ENCODE data around the gene HOTAIR.
A peak's percentile ranks its signal among the peaks of the same experiment; 100 is the strongest.

The HOTAIR gene

GRCh38 chr12:53964315-53964713 is 10.4 kb downstream of the HOTAIR start:
- no peaks in the 10 kb centered on the region for H3K36me3 ChIP-seq (replicated peaks)
- in situ Hi-C loops (cut with HindIII; ENCODE audit: low pct_ligation_motif_present, low sequenced_read_pairs), result no loop called here
- peaks cover 99% of the 10 kb centered on the region for H3K27me3 ChIP-seq (replicated peaks)
- DNase-seq, result no peak
- no peak for TF ChIP-seq CTCF (IDR thresholded peaks at IDR 0.05; ENCODE audit: low read depth, low read length, missing control alignments)
- no peak overlapping the region for H3K27ac ChIP-seq
- H3K4me3 ChIP-seq (ENCODE audit: low read depth, low read length), result no peak overlapping the region

GRCh38 chr12:53963434-53964314 is 11.1 kb downstream of the HOTAIR start:
- no peak overlapping the region for H3K4me3 ChIP-seq (ENCODE audit: low read depth, low read length)
- H3K27me3 ChIP-seq (replicated peaks), result peaks cover 97% of the 10 kb centered on the region
- no peak for DNase-seq
- no peak for TF ChIP-seq CTCF (IDR thresholded peaks at IDR 0.05; ENCODE audit: low read depth, low read length, missing control alignments)
- no peak overlapping the region for H3K27ac ChIP-seq
- in situ Hi-C loops (cut with HindIII; ENCODE audit: low pct_ligation_motif_present, low sequenced_read_pairs), result no loop called here
- H3K36me3 ChIP-seq (replicated peaks), result no peaks in the 10 kb centered on the region

- H3K27ac ChIP-seq, result no peak overlapping the region
- TF ChIP-seq CTCF (IDR thresholded peaks at IDR 0.05; ENCODE audit: low read depth, low read length, missing control alignments), result no peak
- no peaks in the 10 kb centered on the region for H3K36me3 ChIP-seq (replicated peaks)
- DNase-seq, result no peak
- peaks cover 98% of the 10 kb centered on the region for H3K27me3 ChIP-seq (replicated peaks)
- H3K4me3 ChIP-seq (ENCODE audit: low read depth, low read length), result no peak overlapping the region
- in situ Hi-C loops (cut with HindIII; ENCODE audit: low pct_ligation_motif_present, low sequenced_read_pairs), result no loop called here
These were observed 11.7 kb downstream of the HOTAIR start for GRCh38 chr12:53963005-53963404.

GRCh38 chr12:53961025-53961761 is 13.6 kb downstream of the HOTAIR start:
- no peak overlapping the region for H3K27ac ChIP-seq
- TF ChIP-seq CTCF (IDR thresholded peaks at IDR 0.05; ENCODE audit: low read depth, low read length, missing control alignments), result peak; percentile 18
- H3K36me3 ChIP-seq (replicated peaks), result no peaks in the 10 kb centered on the region
- no peak overlapping the region for H3K4me3 ChIP-seq (ENCODE audit: low read depth, low read length)
- peaks cover 98% of the 10 kb centered on the region for H3K27me3 ChIP-seq (replicated peaks)
- DNase-seq, result no peak
- in situ Hi-C loops (cut with HindIII; ENCODE audit: low pct_ligation_motif_present, low sequenced_read_pairs), result no loop called here

GRCh38 chr12:53960187-53961024 is 14.3 kb downstream of the HOTAIR start:
- Histone ChIP-seq H3K27me3 (replicated peaks) (peaks cover 98% of the 10 kb centered on the region), H3K36me3 (replicated peaks) (no peaks in the 10 kb centered on the region), H3K4me3 (ENCODE audit: low read depth, low read length) (no peak overlapping the region), H3K27ac (no peak overlapping the region)
- DNase-seq, result no peak
- no peak for TF ChIP-seq CTCF (IDR thresholded peaks at IDR 0.05; ENCODE audit: low read depth, low read length, missing control alignments)
- in situ Hi-C loops (cut with HindIII; ENCODE audit: low pct_ligation_motif_present, low sequenced_read_pairs), result no loop called here
